ENCODE data around the gene FBXO31.
"Not testable (repeated sequence)": the region's sequence is repeated elsewhere in the genome, so short reads cannot be mapped to it uniquely, and the experiment has no call there.

DNA sequence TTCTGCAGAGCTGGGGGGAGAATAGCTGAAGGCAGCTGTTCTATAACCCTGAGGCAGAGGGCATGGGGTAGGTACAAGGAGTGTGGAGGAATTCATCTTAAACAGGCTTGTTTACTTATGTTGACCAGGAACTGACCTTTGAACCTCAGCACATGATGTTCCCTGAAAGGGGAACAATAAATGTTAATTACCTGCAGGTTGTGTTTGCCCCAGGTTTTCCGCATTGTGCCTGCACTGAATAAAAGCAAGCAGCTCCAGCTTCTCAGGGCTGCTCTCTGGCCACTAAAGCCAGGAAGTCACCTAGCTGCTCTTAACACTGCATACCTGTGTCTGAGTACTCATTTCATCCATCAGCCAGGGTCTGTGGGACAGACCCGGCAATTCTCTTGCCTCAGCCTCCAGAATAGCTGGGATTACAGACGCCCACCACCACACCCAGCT, 4.2 kb downstream of the FBXO31 start:
- not testable (repeated sequence) for TF ChIP-seq POLR2AphosphoS5 (IDR thresholded peaks at IDR 0.05; ENCODE audit: insufficient read depth in 1 of 2, low read depth in 1 of 2); POLR2A (IDR thresholded peaks at IDR 0.05)
- TF ChIP-seq, protein P1, sequence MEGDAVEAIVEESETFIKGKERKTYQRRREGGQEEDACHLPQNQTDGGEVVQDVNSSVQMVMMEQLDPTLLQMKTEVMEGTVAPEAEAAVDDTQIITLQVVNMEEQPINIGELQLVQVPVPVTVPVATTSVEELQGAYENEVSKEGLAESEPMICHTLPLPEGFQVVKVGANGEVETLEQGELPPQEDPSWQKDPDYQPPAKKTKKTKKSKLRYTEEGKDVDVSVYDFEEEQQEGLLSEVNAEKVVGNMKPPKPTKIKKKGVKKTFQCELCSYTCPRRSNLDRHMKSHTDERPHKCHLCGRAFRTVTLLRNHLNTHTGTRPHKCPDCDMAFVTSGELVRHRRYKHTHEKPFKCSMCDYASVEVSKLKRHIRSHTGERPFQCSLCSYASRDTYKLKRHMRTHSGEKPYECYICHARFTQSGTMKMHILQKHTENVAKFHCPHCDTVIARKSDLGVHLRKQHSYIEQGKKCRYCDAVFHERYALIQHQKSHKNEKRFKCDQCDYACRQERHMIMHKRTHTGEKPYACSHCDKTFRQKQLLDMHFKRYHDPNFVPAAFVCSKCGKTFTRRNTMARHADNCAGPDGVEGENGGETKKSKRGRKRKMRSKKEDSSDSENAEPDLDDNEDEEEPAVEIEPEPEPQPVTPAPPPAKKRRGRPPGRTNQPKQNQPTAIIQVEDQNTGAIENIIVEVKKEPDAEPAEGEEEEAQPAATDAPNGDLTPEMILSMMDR (IDR thresholded peaks at IDR 0.05) = not testable (repeated sequence)
